Cerebellar nuclear complex (tissue), 1 donor: ENCODE results near the gene SLC17A8.
"Not testable (repeated sequence)": the region's sequence is repeated elsewhere in the genome, so short reads cannot be mapped to it uniquely, and the experiment has no call there.

Source experiments
- DNase-seq, 2 experiments: peaks; one replicate each; lab custom pipeline; 2025; lab: John Stamatoyannopoulos, UW

Gene SLC17A8

DNA sequence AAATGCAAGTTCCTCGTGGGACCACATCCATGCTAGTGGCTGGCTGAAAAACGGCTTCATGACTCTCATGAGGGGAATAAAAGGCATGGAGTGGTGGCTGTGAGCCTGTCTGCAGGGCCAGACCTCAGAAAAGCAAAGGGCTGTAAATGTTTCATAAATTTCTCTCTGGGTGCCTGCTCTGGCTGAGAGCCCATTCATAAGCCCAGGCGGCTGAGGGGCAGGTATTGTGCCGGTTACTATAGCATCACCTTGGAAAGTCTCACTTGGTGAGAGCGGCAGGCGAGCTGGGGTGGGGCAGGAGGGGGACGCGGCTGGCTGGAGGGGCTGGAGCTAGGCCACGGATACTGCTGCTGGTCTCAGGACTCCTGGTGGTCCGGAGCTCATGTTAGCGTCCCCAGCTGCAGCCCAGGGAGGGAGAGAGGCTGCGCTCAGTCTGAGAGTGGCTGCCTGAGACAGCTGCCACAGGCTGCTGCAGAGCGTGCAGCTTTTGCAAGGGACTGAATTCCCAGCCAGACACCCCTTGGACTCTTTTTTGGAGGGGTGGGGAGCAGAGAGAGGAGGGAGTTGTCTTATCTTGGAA is at the start of gene SLC17A8:
Gene SLC17A8, plus strand, starts transcription at position 431 of the 580 bp plus-strand sequence. CDS start 318 bp downstream, outside the sequence.
- DNase-seq: no peak

DNA sequence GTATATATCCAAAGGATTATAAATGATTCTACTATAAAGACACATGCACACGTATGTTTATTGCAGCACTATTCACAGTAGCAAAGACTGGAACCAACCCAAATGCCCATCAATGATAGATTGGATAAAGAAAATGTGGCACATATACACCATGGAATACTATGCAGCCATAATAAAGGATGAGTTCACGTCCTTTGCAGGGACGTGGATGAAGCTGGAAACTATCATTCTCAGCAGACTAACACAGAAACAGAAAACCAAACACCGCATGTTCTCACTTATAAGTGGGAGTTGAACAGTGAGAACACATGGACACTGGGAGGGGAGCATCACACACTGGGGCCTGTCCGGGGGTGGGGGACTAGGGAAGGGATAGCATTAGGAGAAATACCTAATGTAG is 48.7 kb upstream of the SLC17A8 start:
- not testable (repeated sequence) for DNase-seq

DNA sequence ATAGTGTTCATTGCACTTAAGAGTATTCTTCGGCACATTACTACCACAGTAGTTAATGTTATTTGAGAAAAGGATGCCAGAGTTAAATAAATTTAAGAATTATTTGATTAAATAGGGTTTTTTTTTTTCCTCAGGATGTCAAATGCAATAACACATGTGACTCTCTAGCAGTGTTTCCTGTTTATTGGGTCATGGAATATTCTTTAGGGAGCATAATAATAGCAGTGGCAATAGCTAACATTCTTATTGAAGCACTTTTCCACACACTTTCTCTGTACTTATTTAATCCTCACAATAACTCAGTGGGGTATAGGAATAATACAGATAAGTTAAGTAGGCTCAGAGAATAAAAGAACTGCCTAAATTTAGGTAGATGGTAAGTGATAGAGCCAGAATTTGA is 45.6 kb upstream of the SLC17A8 start:
- no peak for DNase-seq

DNA sequence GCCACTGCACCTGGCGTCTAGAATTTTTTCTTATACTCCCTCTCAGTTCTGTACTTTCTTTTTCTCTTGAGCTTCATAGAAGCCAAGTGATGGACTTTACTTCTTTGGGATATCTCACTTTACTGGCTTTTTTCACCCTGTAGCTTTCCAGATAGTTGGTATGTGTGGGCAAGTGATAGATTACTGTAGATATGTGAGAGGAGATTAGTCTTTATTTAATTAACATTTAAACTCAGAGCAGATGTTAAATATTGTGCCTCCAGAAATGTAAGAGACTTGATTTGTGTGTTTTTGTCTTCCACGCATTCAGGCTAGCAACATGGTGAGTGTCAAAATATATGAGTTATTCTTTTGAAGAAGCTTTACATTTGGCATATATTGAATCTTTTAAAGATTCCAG is 39.5 kb upstream of the SLC17A8 start:
- no peak for DNase-seq

DNA sequence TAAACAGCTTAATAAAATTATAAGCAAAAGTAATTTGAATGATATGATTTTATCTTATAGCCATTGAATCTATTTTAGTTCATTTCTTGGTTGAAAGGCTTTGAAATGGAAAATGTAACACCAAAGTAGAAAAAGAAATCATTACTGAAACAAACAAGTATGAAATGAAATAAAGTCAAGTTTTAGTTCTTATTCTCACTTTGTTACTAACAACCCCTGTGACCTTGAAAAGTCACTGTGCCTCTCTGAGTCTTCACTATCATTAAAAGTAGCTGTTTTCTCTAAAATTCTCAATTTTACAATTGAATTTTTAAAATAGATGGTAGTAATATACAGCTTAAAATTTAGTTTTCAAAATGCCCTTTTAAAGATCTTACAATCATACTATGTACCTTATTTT is 32.4 kb upstream of the SLC17A8 start:
- no peak for DNase-seq

DNA sequence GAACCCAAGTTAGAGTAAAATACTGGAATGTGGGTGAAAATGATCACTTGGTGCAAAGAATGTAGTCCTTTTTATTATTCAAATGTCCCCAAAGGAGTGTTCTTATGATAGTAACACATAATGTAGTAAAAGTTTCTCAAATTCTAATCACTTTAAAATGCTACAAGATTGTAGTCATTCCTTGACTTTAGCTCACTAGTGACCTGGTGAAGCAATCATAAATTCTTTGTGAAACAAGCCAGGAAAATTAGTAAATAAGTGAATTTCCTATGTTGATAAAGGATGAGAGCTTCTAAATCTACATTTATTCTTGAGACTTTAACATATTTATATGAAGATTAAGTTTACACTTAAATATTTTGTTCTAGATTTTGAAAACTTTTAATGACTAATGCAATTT is 30.7 kb upstream of the SLC17A8 start:
- DNase-seq: no peak

DNA sequence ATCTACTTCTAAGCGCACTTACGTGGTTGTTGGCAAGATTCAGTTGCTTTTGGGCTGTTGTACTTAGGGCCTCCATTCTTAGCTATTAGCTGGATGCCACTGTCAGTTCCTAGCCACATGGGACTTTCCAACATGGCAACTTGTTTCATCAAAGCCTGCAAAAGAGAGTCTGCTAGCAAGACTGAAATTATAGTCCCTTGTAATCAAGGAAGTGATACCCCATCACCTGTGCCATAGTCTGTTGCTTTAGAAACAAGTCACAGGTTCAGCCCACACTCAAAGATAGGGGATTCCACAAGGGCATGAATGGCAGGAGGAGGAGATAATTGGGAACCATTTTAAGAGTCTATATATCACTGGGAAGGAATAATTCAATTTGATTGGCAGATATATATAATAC is 27.1 kb upstream of the SLC17A8 start:
- DNase-seq: no peak

DNA sequence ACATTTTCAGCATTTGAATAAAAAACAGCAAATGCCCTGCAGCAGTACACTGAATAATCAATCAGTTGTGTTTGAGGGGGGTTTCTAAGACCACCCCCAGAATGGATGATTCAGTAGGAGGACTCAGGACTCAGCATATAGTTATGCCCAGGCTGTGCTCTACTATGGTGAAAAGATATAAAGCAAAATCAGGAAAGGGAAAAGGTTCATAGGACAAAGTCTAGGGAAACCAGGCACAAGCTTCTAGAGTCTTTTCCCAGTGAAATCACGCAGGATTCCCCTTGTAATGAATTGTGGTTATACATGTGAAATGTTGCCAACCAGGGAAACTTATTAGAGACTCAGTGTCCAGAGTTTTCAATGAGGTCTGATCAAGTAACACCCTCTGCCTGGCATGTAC is 25.0 kb upstream of the SLC17A8 start:
- DNase-seq: no peak

DNA sequence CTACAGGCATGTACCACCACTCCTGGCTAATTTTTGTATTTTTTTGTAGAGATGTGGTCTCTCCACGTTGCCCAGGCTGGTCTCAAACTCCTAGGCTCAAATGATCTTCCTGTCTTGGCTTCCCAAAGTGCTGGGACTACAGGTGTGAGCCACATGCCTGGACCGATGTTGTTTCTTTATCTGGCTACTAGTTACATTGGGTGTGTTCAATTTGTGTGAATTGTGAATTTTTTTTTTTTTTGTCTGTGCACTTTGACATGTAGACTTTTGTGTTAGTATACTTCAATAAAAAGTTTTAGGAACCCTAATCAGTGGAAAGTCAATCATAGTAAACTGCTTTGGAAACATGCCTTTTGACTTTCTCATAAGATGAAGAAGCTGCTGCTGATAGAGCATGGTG is 24.0 kb upstream of the SLC17A8 start:
- no peak for DNase-seq

DNA sequence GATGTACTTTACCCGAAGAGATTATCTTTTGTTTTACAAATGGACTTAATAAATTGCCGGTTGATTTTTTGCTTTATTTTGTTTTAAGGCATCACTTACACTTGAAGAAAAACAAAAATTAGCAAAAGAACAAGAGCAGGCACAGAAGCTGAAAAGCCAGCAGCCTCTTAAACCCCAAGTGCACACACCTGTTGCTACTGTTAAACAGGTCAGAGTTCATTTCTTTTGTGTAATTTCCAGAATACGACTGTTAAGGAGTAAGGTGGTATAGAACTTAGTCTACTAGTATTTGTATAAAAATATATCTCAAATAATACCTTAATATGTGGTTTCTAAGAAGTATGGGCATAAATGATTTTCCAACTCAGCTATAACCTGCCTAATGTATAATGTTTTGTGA is 19.6 kb upstream of the SLC17A8 start:
- DNase-seq: no peak

DNA sequence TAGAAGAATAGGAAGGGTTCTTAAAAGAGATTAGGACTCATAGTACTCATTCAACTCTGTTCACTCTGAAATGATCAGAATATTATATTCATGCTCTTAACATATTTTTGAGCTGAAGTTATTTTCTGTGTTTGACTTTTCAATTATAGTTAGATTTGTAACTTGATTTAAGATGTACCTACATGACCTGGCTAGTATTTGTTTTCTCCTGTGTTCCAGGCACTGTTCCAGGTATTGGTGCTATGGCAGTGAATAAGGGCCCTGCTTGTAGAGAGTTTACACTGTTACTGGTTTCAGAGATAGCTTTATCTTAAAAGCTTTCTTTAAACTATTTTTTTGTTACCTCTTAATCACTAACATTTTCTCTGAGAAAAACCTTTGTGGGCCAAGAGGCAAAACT is 19.1 kb upstream of the SLC17A8 start:
- no peak for DNase-seq

DNA sequence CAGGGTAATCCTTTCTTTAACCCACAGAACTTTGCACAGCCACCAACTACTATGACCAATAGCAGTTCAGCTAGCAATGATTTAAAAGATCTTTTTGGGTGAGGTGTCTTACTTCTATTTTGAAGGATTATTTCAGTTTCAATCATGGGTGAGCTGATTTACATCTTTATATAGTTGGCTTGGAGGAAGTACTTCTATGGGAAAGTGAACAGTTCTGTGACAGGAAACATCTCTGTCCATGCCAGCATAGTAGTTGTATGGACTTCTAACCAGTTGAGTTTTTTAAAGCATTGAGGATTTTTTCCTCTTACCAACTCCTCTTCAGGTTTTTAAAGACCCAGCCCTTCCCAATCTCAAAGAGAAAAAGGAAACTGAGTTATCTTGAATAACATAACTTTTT is 17.8 kb upstream of the SLC17A8 start:
- DNase-seq: no peak

DNA sequence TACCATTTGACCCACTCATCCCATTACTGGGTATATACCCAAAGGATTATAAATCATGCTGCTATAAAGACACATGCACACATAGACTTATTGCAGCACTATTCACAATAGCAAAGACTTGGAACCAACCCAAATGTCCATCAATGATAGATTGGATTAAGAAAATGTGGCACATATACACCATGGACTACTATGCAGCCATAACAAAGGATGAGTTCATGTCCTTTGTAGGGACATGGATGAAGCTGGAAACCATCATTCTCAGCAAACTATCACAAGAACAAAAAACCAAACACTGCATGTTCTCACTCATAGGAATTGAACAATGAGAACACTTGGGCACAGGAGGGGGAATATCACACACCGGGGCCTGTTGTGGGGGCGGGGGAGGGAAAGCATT is 14.0 kb upstream of the SLC17A8 start:
- not testable (repeated sequence) for DNase-seq

DNA sequence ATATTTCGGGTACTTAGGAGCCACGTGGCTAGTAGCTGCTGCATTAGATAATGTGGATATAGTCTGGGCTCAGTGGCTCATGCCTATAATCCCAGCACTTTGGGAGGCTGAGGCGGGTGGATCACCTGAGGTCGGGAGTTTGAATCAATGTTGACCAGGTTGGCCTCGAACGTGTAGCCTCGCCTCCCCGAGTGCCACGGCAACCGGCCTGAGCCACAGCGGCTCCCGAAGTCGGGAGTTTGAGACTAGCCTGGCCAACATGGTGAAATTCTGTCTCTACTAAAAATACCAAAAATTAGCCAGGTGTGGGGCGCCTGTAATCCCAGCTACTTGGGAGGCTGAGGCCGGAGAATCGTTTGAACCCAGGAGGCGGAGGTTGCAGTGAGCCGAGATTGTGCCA is 12.5 kb upstream of the SLC17A8 start:
- not testable (repeated sequence) for DNase-seq

DNA sequence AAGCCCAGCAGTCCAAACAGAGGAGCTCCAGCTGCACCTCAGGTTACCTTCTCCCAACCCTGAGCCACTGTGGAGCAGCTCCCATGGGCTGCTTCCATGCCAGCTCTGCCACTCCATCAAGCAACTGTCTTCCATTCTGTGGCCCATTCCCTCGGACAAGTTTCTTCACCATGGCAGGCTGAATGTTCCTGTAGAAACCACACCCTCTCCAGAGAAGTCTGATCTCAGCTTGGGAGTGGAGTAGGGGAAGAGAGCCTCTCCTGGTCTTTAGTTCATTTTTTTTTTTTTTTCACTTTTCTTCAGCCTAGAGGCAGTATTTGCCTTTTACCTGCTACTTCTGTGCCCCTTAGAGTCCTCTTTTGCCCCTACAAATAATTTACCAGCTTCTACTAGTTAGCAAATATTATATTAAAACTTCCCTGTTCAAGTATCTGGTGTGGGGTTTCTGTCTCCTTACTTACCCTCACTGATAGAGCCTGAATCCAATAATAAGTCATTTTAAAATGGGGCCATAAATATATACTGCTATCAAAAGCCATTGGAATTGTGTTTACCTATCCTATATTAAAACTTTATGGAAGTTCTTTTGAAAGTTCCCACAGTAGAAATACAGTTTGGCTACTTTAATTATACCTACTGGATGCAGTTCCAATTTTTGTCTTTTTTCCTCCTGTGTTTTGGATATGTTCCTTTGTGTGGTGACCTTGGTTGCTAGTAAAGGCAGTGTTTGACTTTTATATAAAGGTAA is 11.7 kb upstream of the SLC17A8 start:
- DNase-seq: no peak

DNA sequence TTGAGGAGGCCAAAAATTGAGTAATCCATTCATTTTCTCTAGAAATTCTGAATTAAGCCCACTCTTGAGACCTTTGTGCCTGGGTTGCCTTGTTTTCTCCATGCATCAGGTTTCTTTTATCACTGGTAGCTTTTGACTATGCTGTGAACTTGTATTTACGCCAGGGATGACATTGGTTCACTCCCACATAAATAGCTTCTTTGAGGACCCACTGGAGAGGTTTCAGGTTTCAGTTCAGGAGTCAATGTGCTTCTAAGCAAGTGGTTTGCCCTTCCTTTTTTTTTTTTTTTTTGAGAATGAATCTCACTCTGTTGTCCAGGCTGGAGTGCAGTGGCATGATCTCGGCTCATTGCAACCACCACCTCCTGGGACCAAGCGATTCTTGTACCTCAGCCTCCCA is 10.2 kb upstream of the SLC17A8 start:
- no peak for DNase-seq

DNA sequence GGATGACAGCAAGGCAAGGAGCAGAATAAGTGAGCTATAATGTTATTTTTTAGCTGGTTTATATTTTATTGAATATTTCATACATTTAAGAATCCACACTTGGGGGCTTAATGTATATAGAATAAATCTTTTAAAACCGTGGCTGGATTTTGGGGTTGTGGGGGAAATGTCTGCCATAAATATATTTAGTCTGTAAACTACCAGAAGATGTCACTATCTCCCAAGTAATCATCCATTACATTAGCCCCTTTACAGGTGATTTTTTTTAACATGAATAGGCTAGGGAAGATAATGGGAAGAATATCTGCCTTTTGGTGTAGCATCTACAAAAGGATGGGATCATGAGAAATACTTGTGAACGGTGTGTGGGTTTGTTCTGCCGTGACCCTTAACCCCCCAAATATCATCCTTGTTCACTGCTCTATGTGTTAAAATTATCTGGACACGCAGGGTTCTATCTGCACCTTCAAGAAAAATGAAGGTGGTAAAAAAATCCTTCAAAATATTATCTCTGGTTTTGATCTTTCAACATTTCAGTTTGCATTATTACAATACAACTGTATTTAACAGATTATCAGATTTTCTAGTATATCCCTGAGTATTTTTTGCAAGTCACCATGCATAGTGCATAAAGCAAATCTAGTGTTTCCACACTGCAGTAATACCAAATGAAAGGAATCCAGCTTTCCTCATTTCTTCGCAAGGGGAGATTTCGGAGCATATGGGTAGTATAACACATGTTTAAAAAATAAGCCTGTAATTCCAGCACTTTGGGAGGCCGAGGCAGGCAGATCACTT is 8.0 kb upstream of the SLC17A8 start:
- no peak for DNase-seq

DNA sequence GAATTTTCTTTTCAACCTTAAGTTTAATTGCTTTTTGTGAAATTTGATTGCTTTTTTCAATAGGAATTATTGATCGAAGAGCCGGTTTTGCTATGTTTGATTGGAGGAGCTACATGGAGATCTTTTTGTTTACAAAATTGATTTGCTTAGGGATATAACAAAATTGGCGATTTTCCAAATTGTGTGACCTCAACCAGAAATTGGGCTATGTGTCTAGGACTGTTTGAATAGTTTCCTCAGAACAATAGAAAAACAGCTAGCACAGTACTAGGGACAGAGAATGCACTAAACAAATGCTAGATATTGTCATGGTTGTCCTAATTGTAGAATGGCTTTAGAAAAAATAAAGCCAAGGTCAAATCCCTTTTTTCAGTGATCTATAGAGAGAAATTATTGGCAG is 2.4 kb downstream of the SLC17A8 start:
- no peak for DNase-seq

DNA sequence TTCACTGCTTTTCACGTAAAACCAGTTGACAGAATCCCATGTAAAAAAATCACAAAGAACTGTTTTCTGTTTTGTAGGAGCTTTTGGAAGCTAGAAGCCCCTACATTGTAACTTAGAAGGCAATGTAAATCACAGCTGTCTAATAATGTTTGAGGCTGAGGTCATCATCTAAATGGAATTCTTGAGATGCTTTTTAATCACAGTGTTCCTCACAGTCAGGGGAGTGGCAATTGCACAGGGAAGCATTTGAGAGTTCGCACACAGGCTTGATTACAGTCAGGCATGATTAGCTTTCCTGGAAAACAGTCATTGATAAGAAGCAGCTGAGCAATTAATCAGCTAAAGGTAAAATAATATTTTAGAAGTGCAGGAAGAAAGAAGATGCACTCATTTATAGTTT is 2.9 kb downstream of the SLC17A8 start:
- DNase-seq: no peak

DNA sequence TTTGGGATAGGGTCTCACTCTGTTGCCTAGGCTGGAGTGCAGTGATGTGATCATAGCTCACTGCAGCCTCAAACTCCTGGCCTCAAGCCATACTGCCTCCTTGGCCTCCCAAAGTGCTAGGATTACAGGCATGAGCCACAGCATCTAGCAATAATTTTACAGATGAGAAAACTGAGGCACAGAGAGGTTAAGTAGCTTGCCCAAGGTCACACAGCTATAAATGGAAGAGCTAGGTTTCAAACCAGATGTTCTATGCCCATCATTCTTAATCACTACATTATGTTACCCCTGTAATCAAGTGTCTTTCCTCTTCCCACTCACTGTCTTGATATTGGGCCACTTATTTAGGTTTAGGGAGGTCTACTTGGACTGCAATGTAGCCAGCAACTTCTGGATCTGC is 3.6 kb downstream of the SLC17A8 start:
- DNase-seq: no peak

DNA sequence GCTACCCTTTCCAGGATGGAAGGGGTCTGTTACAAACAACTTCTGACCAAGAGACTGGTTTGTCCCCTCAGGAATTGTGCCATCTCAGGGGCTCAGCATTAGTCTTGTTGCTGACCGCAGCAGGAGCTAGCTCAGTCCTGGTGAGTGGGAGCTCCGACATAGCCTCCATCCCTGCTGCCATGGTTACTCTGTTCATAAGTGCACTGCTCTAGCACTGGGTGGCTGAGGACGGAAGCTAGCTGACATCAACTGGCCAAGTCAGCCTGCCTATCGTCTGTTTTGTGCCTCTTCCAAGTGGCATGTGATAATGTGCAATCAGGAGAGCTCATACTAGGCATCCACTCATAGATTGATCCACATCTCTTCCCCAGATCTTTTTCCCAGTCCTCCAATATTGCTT is 7.5 kb downstream of the SLC17A8 start:
- DNase-seq: no peak

DNA sequence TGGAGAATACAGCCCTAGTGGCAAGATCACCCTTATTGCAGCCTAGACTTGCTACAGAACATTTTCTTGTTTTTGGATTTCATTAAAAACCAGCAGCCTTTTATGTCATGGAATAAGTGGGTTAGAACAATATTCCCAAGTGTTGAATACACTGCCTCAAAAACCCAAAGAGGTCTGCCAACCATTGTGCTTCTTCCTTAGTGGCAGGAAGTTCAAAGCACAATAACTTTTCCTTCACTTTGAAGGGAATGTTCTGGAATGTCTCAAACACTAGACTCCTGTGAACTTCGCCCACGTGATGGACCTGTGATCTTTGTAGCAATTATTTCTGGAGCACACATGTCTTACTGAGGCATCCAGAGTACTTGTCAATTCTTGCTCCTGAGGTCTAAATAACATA is 8.5 kb downstream of the SLC17A8 start:
- DNase-seq: no peak

DNA sequence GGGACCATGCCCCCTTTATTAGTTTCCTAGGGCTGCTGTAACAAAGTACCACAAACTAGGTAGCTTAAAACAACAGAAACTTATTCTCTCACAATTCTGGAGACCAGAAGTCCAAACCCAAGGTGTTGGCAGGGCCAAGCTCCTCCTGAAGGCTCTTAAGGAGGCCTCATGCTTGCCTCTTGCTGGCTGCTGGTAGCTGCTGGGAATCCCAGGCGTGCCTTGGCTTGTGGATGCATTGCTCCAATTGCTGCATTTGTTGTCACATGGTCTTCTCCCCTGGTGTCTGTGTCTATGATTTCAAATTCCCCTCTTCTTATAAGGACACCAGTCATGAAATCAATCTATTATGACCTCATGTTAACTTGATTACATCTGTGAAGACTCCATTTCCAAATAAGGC is 11.2 kb downstream of the SLC17A8 start:
- no peak for DNase-seq
